HG03045 (cell line): ENCODE measurements around the gene IGSF23.
"Not testable (repeated sequence)": the region's sequence is repeated elsewhere in the genome, so short reads cannot be mapped to it uniquely, and the experiment has no call there.

Experiments
- ATAC-seq: cut with Tn5 transposase; IDR thresholded peaks from one replicate; pipeline ENCODE4 v1.9.1; 2021; ENCODE audit warnings: mild to moderate bottlenecking, moderate library complexity; ENCODE audit not compliant: unreplicated experiment

Gene IGSF23

GRCh38 chr19:44585371-44586133 lies 27.8 kb upstream of the IGSF23 start:
- ATAC-seq = no peak

GRCh38 chr19:44587963-44588770 lies 25.2 kb upstream of the IGSF23 start:
- no peak for ATAC-seq

- ATAC-seq = no peak
Measured at GRCh38 chr19:44588771-44589112, 24.6 kb upstream of the IGSF23 start.

GRCh38 chr19:44590245-44591059 lies 22.9 kb upstream of the IGSF23 start:
- ATAC-seq = no peak

- not testable (repeated sequence) for ATAC-seq
Measured at GRCh38 chr19:44591340-44591993, 21.9 kb upstream of the IGSF23 start.

- ATAC-seq = no peak
Measured at GRCh38 chr19:44592451-44592890, 20.9 kb upstream of the IGSF23 start.

GRCh38 chr19:44593294-44593693 lies 20.1 kb upstream of the IGSF23 start:
- no peak for ATAC-seq

GRCh38 chr19:44593866-44594266 lies 19.5 kb upstream of the IGSF23 start:
- ATAC-seq = not testable (repeated sequence)

- no peak for ATAC-seq
Measured at GRCh38 chr19:44596428-44597130, 16.8 kb upstream of the IGSF23 start.

- no peak for ATAC-seq
Measured at GRCh38 chr19:44597131-44597491, 16.3 kb upstream of the IGSF23 start.

GRCh38 chr19:44598355-44598754 lies 15.0 kb upstream of the IGSF23 start:
- no peak for ATAC-seq

- no peak for ATAC-seq
Measured at GRCh38 chr19:44598880-44599279, 14.5 kb upstream of the IGSF23 start.

- ATAC-seq = no peak
Measured at GRCh38 chr19:44600466-44600865, 12.9 kb upstream of the IGSF23 start.

GRCh38 chr19:44602081-44602480 lies 11.3 kb upstream of the IGSF23 start:
- no peak for ATAC-seq

GRCh38 chr19:44603201-44603945 lies 10.0 kb upstream of the IGSF23 start:
- ATAC-seq = no peak

GRCh38 chr19:44604241-44604640 lies 9.1 kb upstream of the IGSF23 start:
- no peak for ATAC-seq

- no peak for ATAC-seq
Measured at GRCh38 chr19:44605547-44605946, 7.8 kb upstream of the IGSF23 start.

GRCh38 chr19:44607049-44607448 lies 6.3 kb upstream of the IGSF23 start:
- ATAC-seq = no peak

- ATAC-seq = no peak
Measured at GRCh38 chr19:44607917-44608316, 5.4 kb upstream of the IGSF23 start.

- ATAC-seq = no peak
Measured at GRCh38 chr19:44608391-44608821, 5.0 kb upstream of the IGSF23 start.
